Adrenal gland (tissue), 19 donors: Measurements from ENCODE around the gene CEACAM21. TPM values are rescaled to one million over a fixed set of nuclear protein-coding genes. Genes with fewer than 3 reads are reported as not detected.

ENCODE experiments used
- DNase-seq, 7 donors: peaks; one replicate each; pipeline ENCODE4 v3.0.0-alpha.2; 2019 to 2020
- H3K27ac ChIP-seq, 5 donors: fragments of 200-600 bp; sonication (generic) in 4 of 5; 1 replicate in 3 of 5; 2 replicates in 2 of 5; pipeline versions ENCODE4 v1.5.1 to v1.8.0; 2016 to 2020; ENCODE audit warnings: mild to moderate bottlenecking in 1 of 5
- H3K27me3 ChIP-seq: fragments of 200-600 bp; 2 replicates; pipeline ENCODE4 v1.8.0; 2021
- H3K36me3 ChIP-seq, 2 donors: fragments of 200-600 bp; replicated peaks in 1 of 2; 1 replicate in 1 of 2; 2 replicates in 1 of 2; pipeline versions ENCODE4 v1.5.1 to v1.8.0; 2018 to 2022
- H3K4me1 ChIP-seq, 2 donors: fragments of 200-600 bp; replicated peaks in 1 of 2; 1 replicate in 1 of 2; 2 replicates in 1 of 2; pipeline versions ENCODE4 v1.5.1 to v1.8.0; 2018 to 2021
- H3K4me3 ChIP-seq, 4 donors: fragments of 200-600 bp; sonication (generic) in 3 of 4; one replicate each; pipeline ENCODE4 v1.5.1; 2016 to 2018
- H3K9me3 ChIP-seq, 3 donors: fragments of 200-600 bp; sonication (generic) in 1 of 3; replicated peaks in 1 of 3; 1 replicate in 2 of 3; 2 replicates in 1 of 3; pipeline versions ENCODE4 v1.5.1 to v1.8.0; 2016 to 2021
- CTCF ChIP-seq, 6 experiments: fragments of 450-650 bp in 4 of 6; fragments of 200-600 bp in 2 of 6; sonication (generic) in 1 of 6; IDR thresholded peaks; 1 replicate in 5 of 6; 2 replicates in 1 of 6; pipeline versions ENCODE4 v1.5.1 to v1.8.0; 2016 to 2021; ENCODE audit warnings: antibody characterized with exemption in 6 of 6, mild to moderate bottlenecking in 2 of 6, moderate library complexity in 1 of 6
- POLR2A ChIP-seq, 2 donors: fragments of 450-650 bp; IDR thresholded peaks; one replicate each; pipeline ENCODE4 v1.6.1; 2017; ENCODE audit warnings: antibody characterized with exemption in 2 of 2, mild to moderate bottlenecking in 2 of 2, moderate library complexity in 1 of 2
- WGBS, 4 donors: extraction: QIAGEN DNeasy Blood & Tissue Kit in 2 of 4; methylation state at CpG; one replicate each; pipeline versions ENCODE4 v1.1.5 to v1.1.7; 2013 to 2017; 5-methylcytosine and 5-hydroxymethylcytosine counted together
- intact Hi-C, 2 donors: fragments of 100-400 bp; cut with DNase I; formaldehyde crosslinking; loops; one replicate each; pipeline versions ENCODE4 v1.14.1 to v1.15.0; 2022 to 2023
- long read RNA-seq, 10 donors: library from polyadenylated mRNA in 3 of 10; unstranded in 2 of 10; stranded (forward) in 1 of 10; transcript quantifications; one replicate each; pipeline ENCODE4 v2.0.0 and lab custom pipeline, GENCODE V29; 2021 to 2026
- polyA plus RNA-seq, 3 donors: library from polyadenylated mRNA; stranded (reverse); fragments of 200-250 nt in 2 of 3; fragments of 350-450 nt in 1 of 3; fragmentation: Illumina TruSeq in 1 of 3; extraction: RNeasy Lipid Tissue Mini Kit (QIAGEN cat#74804) in 1 of 3; gene quantifications; one replicate each; pipeline ENCODE4 v1.2.3, GENCODE V29; 2013 to 2014
- total RNA-seq, 9 donors: library from RNA; depleted of rRNA in 4 of 9; stranded (reverse); fragments of >200 nt in 4 of 9; fragments of 120-200 nt in 1 of 9; fragmentation: NEBNext Ultra II Directional in 1 of 9; extraction: Animal tissue kit (Norgen Biotek cat#: 25700) in 1 of 9; gene quantifications; one replicate each; pipeline versions ENCODE4 v1.1.0 to v1.2.4, GENCODE V29; 2013 to 2023
- donor health status: healthy with polysubstance abuse.
- donor health status: Bipolar disorder and iron deficiency.
- donor health status: DM: yes; HTN: yes; CAD: no.
- donor health status: DM: no; HTN: no; CAD: no.
- donor health status: DM: no; HTN: no; CAD: no.
- donor health status: DM: yes; HTN: yes; CAD: no.

Gene CEACAM21
- total RNA-seq (1 to 10 TPM in 7 of 9 donors, under 1 TPM in 1, not detected in 1; 0.50 to 4.7 (median 2.3) TPM), polyA plus RNA-seq (1 to 10 TPM; 1.2 to 1.7 (median 1.5) TPM)
- long read RNA-seq, donor 1, result 0 reads
- long read RNA-seq, donor 2, result 0 reads
- long read RNA-seq, donor 3, result 0 reads
- long read RNA-seq, donor 4, result 0 reads
- long read RNA-seq, donor 5, partial matches to known transcripts, result 0 of 2 reads
- long read RNA-seq, donor 5, other reads (novel, unspliced or antisense), result 2 of 2 reads
- long read RNA-seq, donor 6, result 0 reads
- long read RNA-seq, donor 7, result 0 reads
- long read RNA-seq, donor 8, result 0 reads
- long read RNA-seq, donor 9, result 0 reads
- long read RNA-seq, donor 10, result 0 reads

DNA sequence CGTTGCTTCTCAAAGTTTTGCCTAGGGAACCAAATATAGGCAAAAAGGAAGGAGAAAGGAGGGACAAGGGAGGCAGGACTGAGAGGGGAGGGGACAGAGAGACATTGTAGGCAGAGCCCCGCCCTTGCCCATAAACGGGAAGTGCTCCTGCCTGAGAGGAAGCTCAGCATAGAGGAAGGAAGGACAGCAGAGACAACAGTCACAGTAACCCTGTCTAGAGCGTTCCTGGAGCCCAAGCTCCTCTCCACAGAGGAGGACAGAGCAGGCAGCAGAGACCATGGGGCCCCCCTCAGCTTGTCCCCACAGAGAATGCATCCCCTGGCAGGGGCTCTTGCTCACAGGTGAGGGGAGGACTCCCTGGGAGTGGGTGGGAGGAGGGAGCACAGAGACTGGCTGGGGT is at the start of gene CEACAM21:
CEACAM21 (plus strand) TSS at position 169 of the 400 bp plus-strand sequence; CDS start at position 278, 109 bp downstream.
- intact Hi-C loops, result no loop called here
- peak within 1 kb of the TSS in 1 of 5 donors; percentile 78 for H3K27ac ChIP-seq
- H3K9me3 ChIP-seq, result no peaks in the 10 kb centered on the region
- H3K36me3 ChIP-seq, result no peaks in the 10 kb centered on the region
- peak; percentile 35 to 77 (median 57) for DNase-seq
- no peaks in the 10 kb centered on the region for H3K4me1 ChIP-seq
- no peak for TF ChIP-seq CTCF (IDR thresholded peaks at IDR 0.05)
- no peak for TF ChIP-seq POLR2A (IDR thresholded peaks at IDR 0.05)
- H3K4me3 ChIP-seq, result peak within 1 kb of the TSS in 1 of 4 donors; percentile 32
- H3K27me3 ChIP-seq, result no peaks in the 10 kb centered on the region
- WGBS, 4 donors, result 20 to 30% (median 23%) methylated on average over 4 of the region's 4 CpGs

GRCh38 chr19:41527089-41527488 is 48.9 kb upstream of the CEACAM21 start:
- H3K4me1 ChIP-seq, result no peaks in the 10 kb centered on the region
- H3K4me3 ChIP-seq, result no peak overlapping the region
- no peak overlapping the region for H3K27ac ChIP-seq
- TF ChIP-seq POLR2A (IDR thresholded peaks at IDR 0.05), result no peak
- TF ChIP-seq CTCF (IDR thresholded peaks at IDR 0.05), result no peak
- H3K27me3 ChIP-seq, result peaks cover 19% of the 10 kb centered on the region
- 36 to 38% (median 38%) methylated on average over 3 of the region's 3 CpGs for WGBS, 4 donors
- H3K36me3 ChIP-seq, result no peaks in the 10 kb centered on the region
- no peaks in the 10 kb centered on the region for H3K9me3 ChIP-seq
- intact Hi-C loops, result no loop called here
- DNase-seq, result no peak

- 55 to 72% (median 58%) methylated on average over 2 of the region's 2 CpGs for WGBS, 4 donors
- intact Hi-C loops, result no loop called here
- TF ChIP-seq POLR2A (IDR thresholded peaks at IDR 0.05), result no peak
- no peak for TF ChIP-seq CTCF (IDR thresholded peaks at IDR 0.05)
Observed at GRCh38 chr19:41528106-41528505, 47.9 kb upstream of the CEACAM21 start.

DNA sequence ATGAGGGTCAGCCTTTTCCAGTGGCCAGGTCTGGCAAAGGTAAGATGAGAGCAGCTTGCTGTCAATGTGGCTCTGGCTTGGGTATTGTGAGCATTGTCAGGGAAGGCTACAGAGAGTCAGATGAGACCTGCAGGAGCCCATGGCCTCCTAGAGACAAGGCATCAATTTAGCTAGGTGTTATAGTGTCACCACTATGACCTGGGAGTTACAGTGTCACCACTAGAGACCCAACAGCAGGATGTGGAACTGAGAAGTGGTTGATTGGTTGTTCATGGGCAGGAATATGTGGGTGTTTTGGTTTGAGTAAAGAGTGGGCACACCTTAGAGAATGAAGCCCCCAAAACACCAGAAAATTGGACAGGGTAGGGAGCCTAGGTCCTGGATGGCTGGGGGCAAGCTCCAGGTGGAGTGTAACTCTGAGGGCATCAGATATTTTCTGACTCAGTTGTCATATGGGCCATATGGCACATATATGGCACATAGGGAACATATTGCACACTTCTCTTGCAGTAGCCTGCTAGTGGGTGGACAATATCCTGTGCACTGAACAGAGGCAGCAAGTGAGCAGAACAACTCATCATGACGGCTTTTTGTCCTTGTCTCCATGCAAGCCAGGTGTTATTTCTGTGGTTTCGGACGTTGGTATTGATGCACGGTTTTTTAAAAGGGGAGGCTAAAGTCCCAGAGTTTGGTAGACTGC is 46.3 kb upstream of the CEACAM21 start:
- Histone ChIP-seq H3K36me3 (no peaks in the 10 kb centered on the region), H3K27me3 (peaks cover 7% of the 10 kb centered on the region), H3K4me1 (peaks cover 0 to 2% of the 10 kb centered on the region in 2 donors), H3K9me3 (no peaks in the 10 kb centered on the region), H3K4me3 (peak overlapping the region in 1 of 4 donors; percentile 24), H3K27ac (peak overlapping the region in 2 of 5 donors; percentile 83 to 91)
- 58 to 76% (median 66%) methylated on average over 4 of the region's 4 CpGs for WGBS, 4 donors
- intact Hi-C loops, result loop anchor here in 1 of 2 donors (10.0 kb wide), 1 partner anchor 85 kb away; the partner anchor contains the start of gene ERICH4
- TF ChIP-seq CTCF (IDR thresholded peaks at IDR 0.05) (no peak), POLR2A (IDR thresholded peaks at IDR 0.05) (no peak)
- DNase-seq, result no peak

More at GRCh38 chr19:41528106-41528505, 47.9 kb upstream of the CEACAM21 start:
- DNase-seq, result no peak
- Histone ChIP-seq H3K27me3 (peaks cover 16% of the 10 kb centered on the region), H3K9me3 (no peaks in the 10 kb centered on the region), H3K27ac (no peak overlapping the region), H3K36me3 (no peaks in the 10 kb centered on the region), H3K4me3 (no peak overlapping the region), H3K4me1 (no peaks in the 10 kb centered on the region)
